ENCODE data around the gene ADA. TPM values are rescaled to one million over a fixed set of nuclear protein-coding genes. Genes with fewer than 3 reads are reported as not detected.

ADA gene
- total RNA-seq, 2 donors from 2014 or later, result 6.3 to 16.7 TPM

GRCh38 chr20:44572551-44573500, 78.7 kb downstream of the ADA start:
- Histone ChIP-seq H3K9me3 (no peaks in the 10 kb centered on the region), H3K4me3 (no peak overlapping the region), H3K27ac (peak overlapping the region; percentile 84 to 94), H3K36me3 (no peaks in the 10 kb centered on the region), H3K4me1 (peaks cover 0 to 62% of the 10 kb centered on the region in 2 donors), H3K27me3 (no peaks in the 10 kb centered on the region)
- DNase-seq (ENCODE audit: low spot score), result no peak
- TF ChIP-seq, protein P1, sequence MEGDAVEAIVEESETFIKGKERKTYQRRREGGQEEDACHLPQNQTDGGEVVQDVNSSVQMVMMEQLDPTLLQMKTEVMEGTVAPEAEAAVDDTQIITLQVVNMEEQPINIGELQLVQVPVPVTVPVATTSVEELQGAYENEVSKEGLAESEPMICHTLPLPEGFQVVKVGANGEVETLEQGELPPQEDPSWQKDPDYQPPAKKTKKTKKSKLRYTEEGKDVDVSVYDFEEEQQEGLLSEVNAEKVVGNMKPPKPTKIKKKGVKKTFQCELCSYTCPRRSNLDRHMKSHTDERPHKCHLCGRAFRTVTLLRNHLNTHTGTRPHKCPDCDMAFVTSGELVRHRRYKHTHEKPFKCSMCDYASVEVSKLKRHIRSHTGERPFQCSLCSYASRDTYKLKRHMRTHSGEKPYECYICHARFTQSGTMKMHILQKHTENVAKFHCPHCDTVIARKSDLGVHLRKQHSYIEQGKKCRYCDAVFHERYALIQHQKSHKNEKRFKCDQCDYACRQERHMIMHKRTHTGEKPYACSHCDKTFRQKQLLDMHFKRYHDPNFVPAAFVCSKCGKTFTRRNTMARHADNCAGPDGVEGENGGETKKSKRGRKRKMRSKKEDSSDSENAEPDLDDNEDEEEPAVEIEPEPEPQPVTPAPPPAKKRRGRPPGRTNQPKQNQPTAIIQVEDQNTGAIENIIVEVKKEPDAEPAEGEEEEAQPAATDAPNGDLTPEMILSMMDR (IDR thresholded peaks at IDR 0.05), result no peak

DNA sequence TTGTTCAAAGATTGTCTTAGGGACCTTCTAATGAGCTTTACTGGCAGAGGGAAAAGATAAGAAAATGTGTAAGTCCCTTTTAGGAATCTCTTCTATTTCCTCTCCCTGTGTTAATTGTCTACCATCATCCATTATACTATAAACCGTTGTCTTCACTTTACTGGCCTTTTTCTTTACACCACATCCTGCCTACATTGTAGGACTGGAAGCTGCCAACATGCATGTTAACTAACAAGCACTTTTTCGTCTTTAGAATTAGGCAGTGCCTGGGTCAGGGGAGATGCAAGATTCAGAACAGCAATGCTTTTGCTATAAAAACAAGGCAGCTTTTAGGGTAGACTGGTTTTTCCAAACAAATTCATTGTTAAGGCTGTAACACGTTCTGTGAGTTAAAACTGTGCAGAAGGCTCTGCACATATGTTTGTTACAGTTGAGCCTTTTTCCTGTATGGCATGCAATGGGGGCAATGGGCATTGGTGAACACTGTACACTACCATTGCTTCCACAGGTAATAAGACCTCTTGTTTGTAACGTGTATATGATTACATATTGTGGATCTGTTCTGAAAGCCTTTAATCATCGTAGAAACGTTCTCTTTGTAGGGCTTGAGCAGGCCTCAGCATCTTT, 80.0 kb downstream of the ADA start:
- H3K27ac ChIP-seq, result peak overlapping the region; percentile 84 to 94
- TF ChIP-seq, protein P1 (IDR thresholded peaks at IDR 0.05), result no peak
- peaks cover 0 to 55% of the 10 kb centered on the region in 2 donors for H3K4me1 ChIP-seq
- no peaks in the 10 kb centered on the region for H3K9me3 ChIP-seq
- DNase-seq (ENCODE audit: low spot score), result no peak
- H3K27me3 ChIP-seq, result no peaks in the 10 kb centered on the region
- H3K4me3 ChIP-seq, result no peak overlapping the region
- no peaks in the 10 kb centered on the region for H3K36me3 ChIP-seq

DNA sequence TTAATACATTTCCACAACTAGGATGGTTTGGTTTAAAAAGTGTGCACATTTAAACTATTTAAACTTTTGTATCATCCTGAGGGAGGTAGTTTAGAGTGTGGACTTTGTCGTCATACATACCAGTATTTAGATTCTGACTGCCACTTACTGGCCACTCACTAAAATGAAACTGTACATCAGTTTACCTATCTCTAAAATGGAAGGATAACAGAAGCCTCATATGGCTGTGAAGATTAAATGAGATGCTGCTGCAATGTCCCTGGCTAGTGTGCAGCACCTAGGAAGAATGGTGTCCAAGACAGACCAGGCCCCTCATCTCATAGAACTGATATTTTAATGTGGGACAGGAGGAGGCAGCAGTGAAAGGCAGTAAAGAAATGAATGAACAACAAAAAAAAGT, 81.1 kb downstream of the ADA start:
- Histone ChIP-seq H3K27me3 (no peaks in the 10 kb centered on the region), H3K36me3 (no peaks in the 10 kb centered on the region), H3K4me1 (peaks cover 0 to 44% of the 10 kb centered on the region in 2 donors), H3K4me3 (no peak overlapping the region), H3K27ac (no peak overlapping the region), H3K9me3 (no peaks in the 10 kb centered on the region)
- DNase-seq (ENCODE audit: low spot score), result no peak
- TF ChIP-seq, protein P1 (IDR thresholded peaks at IDR 0.05), result no peak

Other genes starting within 250 kb of the ADA start
- gene TTPAL, start 175.8 kb downstream of the ADA start, total RNA-seq, result 1 to 10 TPM; 3.6 to 6.0 TPM
- 100 to 1,000 TPM in 1 of 2 donors, 10 to 100 TPM in 1; 85.7 to 112 TPM for gene SERINC3, start 129.6 kb downstream of the ADA start, total RNA-seq
- gene PKIG, start 69.1 kb downstream of the ADA start, total RNA-seq, result 100 to 1,000 TPM; 237 to 268 TPM
- gene CCN5, start 63.7 kb upstream of the ADA start, total RNA-seq, result 100 to 1,000 TPM in 1 of 2 donors, 10 to 100 TPM in 1; 85.1 to 118 TPM
- 1 to 10 TPM; 1.4 to 3.7 TPM for gene KCNK15, start 94.2 kb upstream of the ADA start, total RNA-seq
- gene RIMS4, start 158.8 kb upstream of the ADA start, total RNA-seq, result 1 to 10 TPM in 1 of 2 donors, under 1 TPM in 1; 0.47 to 1.5 TPM
- 10 to 100 TPM; 75.9 to 78.5 TPM for gene YWHAB, start 234.0 kb upstream of the ADA start, total RNA-seq